ENCODE results near the gene PTPN13.
"Not testable (repeated sequence)": the region's sequence is repeated elsewhere in the genome, so short reads cannot be mapped to it uniquely, and the experiment has no call there.

The PTPN13 gene

GRCh38 chr4:86706923-86707597, 112.9 kb downstream of the PTPN13 start:
- Histone ChIP-seq H3K27ac (ENCODE audit: low read depth, low read length) (no peak overlapping the region), H3K4me3 (ENCODE audit: low read length) (no peak overlapping the region), H3K4me1 (ENCODE audit: control insufficient read depth, insufficient read depth, low read length) (no peaks in the 10 kb centered on the region), H3K9ac (ENCODE audit: low read length) (no peak overlapping the region), H3K36me3 (ENCODE audit: control insufficient read depth, insufficient read depth, low read length) (no peaks in the 10 kb centered on the region), H3K27me3 (ENCODE audit: control insufficient read depth, insufficient read depth, low read length) (no peaks in the 10 kb centered on the region)

- Histone ChIP-seq H3K27me3 (ENCODE audit: control insufficient read depth, insufficient read depth, low read length) (no peaks in the 10 kb centered on the region), H3K9ac (ENCODE audit: low read length) (no peak overlapping the region), H3K4me1 (ENCODE audit: control insufficient read depth, insufficient read depth, low read length) (no peaks in the 10 kb centered on the region), H3K36me3 (ENCODE audit: control insufficient read depth, insufficient read depth, low read length) (no peaks in the 10 kb centered on the region), H3K4me3 (ENCODE audit: low read length) (no peak overlapping the region), H3K27ac (ENCODE audit: low read depth, low read length) (no peak overlapping the region)
Measured at GRCh38 chr4:86717651-86718050, 123.5 kb downstream of the PTPN13 start.

GRCh38 chr4:86718152-86718551, 124.0 kb downstream of the PTPN13 start:
- Histone ChIP-seq H3K27ac (ENCODE audit: low read depth, low read length) (no peak overlapping the region), H3K4me1 (ENCODE audit: control insufficient read depth, insufficient read depth, low read length) (no peaks in the 10 kb centered on the region), H3K36me3 (ENCODE audit: control insufficient read depth, insufficient read depth, low read length) (no peaks in the 10 kb centered on the region), H3K9ac (ENCODE audit: low read length) (no peak overlapping the region), H3K4me3 (ENCODE audit: low read length) (no peak overlapping the region), H3K27me3 (ENCODE audit: control insufficient read depth, insufficient read depth, low read length) (no peaks in the 10 kb centered on the region)

- H3K27me3 ChIP-seq (ENCODE audit: control insufficient read depth, insufficient read depth, low read length); H3K36me3 ChIP-seq (ENCODE audit: control insufficient read depth, insufficient read depth, low read length); H3K27ac ChIP-seq (ENCODE audit: low read depth, low read length); H3K4me1 ChIP-seq (ENCODE audit: control insufficient read depth, insufficient read depth, low read length); H3K9ac ChIP-seq (ENCODE audit: low read length); H3K4me3 ChIP-seq (ENCODE audit: low read length): not testable (repeated sequence)
Measured at GRCh38 chr4:86719149-86719548, 125.0 kb downstream of the PTPN13 start.

GRCh38 chr4:86720508-86721068, 126.5 kb downstream of the PTPN13 start:
- Histone ChIP-seq H3K4me1 (ENCODE audit: control insufficient read depth, insufficient read depth, low read length) (no peaks in the 10 kb centered on the region), H3K4me3 (ENCODE audit: low read length) (no peak overlapping the region), H3K27me3 (ENCODE audit: control insufficient read depth, insufficient read depth, low read length) (no peaks in the 10 kb centered on the region), H3K9ac (ENCODE audit: low read length) (no peak overlapping the region), H3K36me3 (ENCODE audit: control insufficient read depth, insufficient read depth, low read length) (no peaks in the 10 kb centered on the region), H3K27ac (ENCODE audit: low read depth, low read length) (peak overlapping the region; percentile 3)

GRCh38 chr4:86721412-86721811, 127.3 kb downstream of the PTPN13 start:
- H3K27me3 ChIP-seq (ENCODE audit: control insufficient read depth, insufficient read depth, low read length): no peaks in the 10 kb centered on the region
- no peak overlapping the region for H3K9ac ChIP-seq (ENCODE audit: low read length)
- H3K36me3 ChIP-seq (ENCODE audit: control insufficient read depth, insufficient read depth, low read length): no peaks in the 10 kb centered on the region
- no peaks in the 10 kb centered on the region for H3K4me1 ChIP-seq (ENCODE audit: control insufficient read depth, insufficient read depth, low read length)
- H3K4me3 ChIP-seq (ENCODE audit: low read length): no peak overlapping the region
- peak overlapping the region; percentile 32 for H3K27ac ChIP-seq (ENCODE audit: low read depth, low read length)

GRCh38 chr4:86730310-86730709, 136.2 kb downstream of the PTPN13 start:
- H3K27me3 ChIP-seq (ENCODE audit: control insufficient read depth, insufficient read depth, low read length): no peaks in the 10 kb centered on the region
- H3K4me3 ChIP-seq (ENCODE audit: low read length): no peak overlapping the region
- H3K9ac ChIP-seq (ENCODE audit: low read length): no peak overlapping the region
- H3K4me1 ChIP-seq (ENCODE audit: control insufficient read depth, insufficient read depth, low read length): no peaks in the 10 kb centered on the region
- no peaks in the 10 kb centered on the region for H3K36me3 ChIP-seq (ENCODE audit: control insufficient read depth, insufficient read depth, low read length)
- H3K27ac ChIP-seq (ENCODE audit: low read depth, low read length): no peak overlapping the region

GRCh38 chr4:86737244-86737643, 143.1 kb downstream of the PTPN13 start:
- no peaks in the 10 kb centered on the region for H3K27me3 ChIP-seq (ENCODE audit: control insufficient read depth, insufficient read depth, low read length)
- H3K4me1 ChIP-seq (ENCODE audit: control insufficient read depth, insufficient read depth, low read length): no peaks in the 10 kb centered on the region
- no peak overlapping the region for H3K9ac ChIP-seq (ENCODE audit: low read length)
- no peak overlapping the region for H3K4me3 ChIP-seq (ENCODE audit: low read length)
- no peak overlapping the region for H3K27ac ChIP-seq (ENCODE audit: low read depth, low read length)
- no peaks in the 10 kb centered on the region for H3K36me3 ChIP-seq (ENCODE audit: control insufficient read depth, insufficient read depth, low read length)

- Histone ChIP-seq H3K27me3 (ENCODE audit: control insufficient read depth, insufficient read depth, low read length) (no peaks in the 10 kb centered on the region), H3K4me1 (ENCODE audit: control insufficient read depth, insufficient read depth, low read length) (no peaks in the 10 kb centered on the region), H3K36me3 (ENCODE audit: control insufficient read depth, insufficient read depth, low read length) (no peaks in the 10 kb centered on the region), H3K4me3 (ENCODE audit: low read length) (no peak overlapping the region), H3K9ac (ENCODE audit: low read length) (no peak overlapping the region), H3K27ac (ENCODE audit: low read depth, low read length) (no peak overlapping the region)
Measured at GRCh38 chr4:86741846-86742245, 147.7 kb downstream of the PTPN13 start.

- Histone ChIP-seq H3K4me3 (ENCODE audit: low read length) (no peak overlapping the region), H3K9ac (ENCODE audit: low read length) (no peak overlapping the region), H3K27me3 (ENCODE audit: control insufficient read depth, insufficient read depth, low read length) (no peaks in the 10 kb centered on the region), H3K27ac (ENCODE audit: low read depth, low read length) (no peak overlapping the region), H3K36me3 (ENCODE audit: control insufficient read depth, insufficient read depth, low read length) (no peaks in the 10 kb centered on the region), H3K4me1 (ENCODE audit: control insufficient read depth, insufficient read depth, low read length) (no peaks in the 10 kb centered on the region)
Measured at GRCh38 chr4:86744570-86744969, 150.5 kb downstream of the PTPN13 start.

- no peaks in the 10 kb centered on the region for H3K27me3 ChIP-seq (ENCODE audit: control insufficient read depth, insufficient read depth, low read length)
- H3K27ac ChIP-seq (ENCODE audit: low read depth, low read length): no peak overlapping the region
- H3K4me3 ChIP-seq (ENCODE audit: low read length): no peak overlapping the region
- no peaks in the 10 kb centered on the region for H3K36me3 ChIP-seq (ENCODE audit: control insufficient read depth, insufficient read depth, low read length)
- H3K9ac ChIP-seq (ENCODE audit: low read length): no peak overlapping the region
- H3K4me1 ChIP-seq (ENCODE audit: control insufficient read depth, insufficient read depth, low read length): no peaks in the 10 kb centered on the region
Measured at GRCh38 chr4:86749121-86749520, 155.0 kb downstream of the PTPN13 start.

GRCh38 chr4:86755388-86755787, 161.3 kb downstream of the PTPN13 start:
- no peak overlapping the region for H3K27ac ChIP-seq (ENCODE audit: low read depth, low read length)
- no peaks in the 10 kb centered on the region for H3K36me3 ChIP-seq (ENCODE audit: control insufficient read depth, insufficient read depth, low read length)
- H3K27me3 ChIP-seq (ENCODE audit: control insufficient read depth, insufficient read depth, low read length): no peaks in the 10 kb centered on the region
- H3K4me3 ChIP-seq (ENCODE audit: low read length): no peak overlapping the region
- no peak overlapping the region for H3K9ac ChIP-seq (ENCODE audit: low read length)
- H3K4me1 ChIP-seq (ENCODE audit: control insufficient read depth, insufficient read depth, low read length): no peaks in the 10 kb centered on the region

GRCh38 chr4:86757468-86757867, 163.4 kb downstream of the PTPN13 start:
- Histone ChIP-seq H3K4me3 (ENCODE audit: low read length) (no peak overlapping the region), H3K4me1 (ENCODE audit: control insufficient read depth, insufficient read depth, low read length) (no peaks in the 10 kb centered on the region), H3K27me3 (ENCODE audit: control insufficient read depth, insufficient read depth, low read length) (no peaks in the 10 kb centered on the region), H3K27ac (ENCODE audit: low read depth, low read length) (no peak overlapping the region), H3K36me3 (ENCODE audit: control insufficient read depth, insufficient read depth, low read length) (no peaks in the 10 kb centered on the region), H3K9ac (ENCODE audit: low read length) (no peak overlapping the region)
